Fibroblast of lung (primary cell): ENCODE results near the gene PLA1A. TPM values are rescaled to one million over a fixed set of nuclear protein-coding genes. Genes with fewer than 3 reads are reported as not detected.

Source experiments
- DNase-seq, 2 donors: peaks; one replicate each; pipeline versions ENCODE4 v3.0.0 to v3.0.0-alpha.2; 2010; ENCODE audit warnings: low read depth in 2 of 2
- H2AFZ ChIP-seq: 2 replicates; pipeline ENCODE4 v1.5.1; 2012; ENCODE audit warnings: low read length, control low read depth, inconsistent platforms
- H3K27ac ChIP-seq: 2 replicates; pipeline ENCODE4 v1.5.1; 2011; ENCODE audit warnings: low read length, control low read depth; ENCODE audit not compliant: insufficient read depth
- H3K27me3 ChIP-seq: 2 replicates; pipeline ENCODE4 v1.5.1; 2011; ENCODE audit warnings: mild to moderate bottlenecking, low read length; ENCODE audit not compliant: control insufficient read depth, insufficient read depth
- H3K36me3 ChIP-seq: 2 replicates; pipeline ENCODE4 v1.5.1; 2011; ENCODE audit warnings: low read length; ENCODE audit not compliant: control insufficient read depth, insufficient read depth
- H3K4me1 ChIP-seq: 2 replicates; pipeline ENCODE4 v1.5.1; 2011; ENCODE audit warnings: low read length; ENCODE audit not compliant: control insufficient read depth, insufficient read depth; ENCODE audit errors: extremely low read depth
- H3K4me2 ChIP-seq: 2 replicates; pipeline ENCODE4 v1.5.1; 2011; ENCODE audit warnings: low read length, control low read depth; ENCODE audit not compliant: insufficient read depth; ENCODE audit errors: extremely low read depth
- H3K4me3 ChIP-seq, 4 experiments: fragments of 200-600 bp in 1 of 4; sonication (generic) in 1 of 4; replicated peaks in 1 of 4; 2 replicates each; pipeline ENCODE4 v1.5.1; 2011 to 2016; ENCODE audit warnings: low read length in 4 of 4, low read depth in 3 of 4, mild to moderate bottlenecking in 3 of 4, control low read depth in 2 of 4, inconsistent platforms in 1 of 4, mixed read lengths in 1 of 4; ENCODE audit not compliant: insufficient read depth in 1 of 4; ENCODE audit errors: control extremely low read depth in 1 of 4
- H3K79me2 ChIP-seq: 2 replicates; pipeline ENCODE4 v1.5.1; 2012; ENCODE audit warnings: mild to moderate bottlenecking, low read length, inconsistent platforms; ENCODE audit not compliant: control insufficient read depth, insufficient read depth
- H3K9ac ChIP-seq: 2 replicates; pipeline ENCODE4 v1.5.1; 2011; ENCODE audit warnings: mild to moderate bottlenecking, low read length, control low read depth; ENCODE audit not compliant: insufficient read depth
- H3K9me3 ChIP-seq: 2 replicates; pipeline ENCODE4 v1.5.1; 2012; ENCODE audit warnings: low read depth, low read length; ENCODE audit not compliant: control insufficient read depth, insufficient read depth
- H4K20me1 ChIP-seq: 2 replicates; pipeline ENCODE4 v1.5.1; 2011; ENCODE audit warnings: low read length; ENCODE audit not compliant: control insufficient read depth, insufficient read depth; ENCODE audit errors: extremely low read depth
- CTCF ChIP-seq, 2 donors: IDR thresholded peaks in 1 of 2; conservative IDR thresholded peaks in 1 of 2; 1 replicate in 1 of 2; 2 replicates in 1 of 2; pipeline ENCODE4 v1.5.1; 2011 to 2012; ENCODE audit warnings: low read length in 2 of 2, control low read depth in 1 of 2, inconsistent platforms in 1 of 2, low read depth in 1 of 2, mild to moderate bottlenecking in 1 of 2
- EZH2 ChIP-seq: IDR thresholded peaks from 2 replicates; pipeline ENCODE4 v1.5.1; 2012; ENCODE audit warnings: low read length, control low read depth, mild to moderate bottlenecking; ENCODE audit errors: missing control alignments
- polyA plus RNA-seq, 2 donors: library from polyadenylated mRNA; depleted of rRNA in 1 of 2; stranded (reverse) in 1 of 2; unstranded in 1 of 2; fragments of >200 nt; gene quantifications; 2 replicates each; pipeline ENCODE4 v1.2.1, GENCODE V29; 2011 to 2012; ENCODE audit warnings: missing spikeins in 1 of 2
- total RNA-seq: library from RNA; depleted of rRNA; stranded (reverse); fragments of >200 nt; gene quantifications from 2 replicates; pipeline ENCODE4 v1.2.1, GENCODE V29; 2014

The PLA1A gene
- total and polyA plus RNA-seq, 2 donors (not counting 1 experiment from before 2014, with no cell fraction given): under 0.01 TPM; not detected in 1

DNA sequence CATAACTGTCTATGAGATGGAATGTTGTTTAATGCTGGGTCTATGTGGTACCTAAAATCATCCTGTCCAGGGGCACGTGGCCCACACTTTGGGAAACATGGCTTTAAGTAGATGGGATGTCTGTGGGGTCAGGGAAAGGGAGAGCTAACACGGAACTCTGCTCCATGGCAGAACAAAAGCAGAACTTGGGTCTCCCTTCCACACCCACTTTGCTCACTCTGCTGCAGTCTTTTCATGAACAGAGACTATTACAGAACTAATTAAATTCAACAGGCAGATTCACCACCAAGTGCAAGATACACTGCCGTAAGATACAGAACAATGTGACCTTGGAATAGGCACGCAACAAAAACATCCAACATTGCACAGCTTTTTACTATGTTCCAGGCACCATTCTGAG is 34.5 kb downstream of the PLA1A start:
- no peak overlapping the region for H3K27ac ChIP-seq

GRCh38 chr3:119632829-119633228 is 35.1 kb downstream of the PLA1A start:
- TF ChIP-seq CTCF (conservative IDR thresholded peaks at IDR 0.05 in 1 of 2, IDR thresholded peaks at IDR 0.05 in 1 of 2; ENCODE audit: low read depth in 1 of 2, low read length in 2 of 2): no peak
- TF ChIP-seq EZH2: no peak
- H3K27ac ChIP-seq: no peak overlapping the region

More for the DNA sequence above, 34.5 kb downstream of the PLA1A start:
- H3K4me2 ChIP-seq: no peak overlapping the region
- no peak overlapping the region for H2AFZ ChIP-seq
- no peaks in the 10 kb centered on the region for H3K79me2 ChIP-seq
- DNase-seq: no peak
- peaks cover 6% of the 10 kb centered on the region for H3K4me1 ChIP-seq
- H3K4me3 ChIP-seq: no peak overlapping the region
- no peaks in the 10 kb centered on the region for H4K20me1 ChIP-seq
- no peaks in the 10 kb centered on the region for H3K9me3 ChIP-seq
- no peaks in the 10 kb centered on the region for H3K36me3 ChIP-seq
- no peak overlapping the region for H3K9ac ChIP-seq
- no peak for TF ChIP-seq CTCF (conservative IDR thresholded peaks at IDR 0.05 in 1 of 2, IDR thresholded peaks at IDR 0.05 in 1 of 2; ENCODE audit: low read depth in 1 of 2, low read length in 2 of 2)
- TF ChIP-seq EZH2: no peak
- H3K27me3 ChIP-seq: no peaks in the 10 kb centered on the region

GRCh38 chr3:119635719-119636118 is 38.0 kb downstream of the PLA1A start:
- Histone ChIP-seq H3K27ac (no peak overlapping the region), H3K9me3 (no peaks in the 10 kb centered on the region)

More at GRCh38 chr3:119632829-119633228, 35.1 kb downstream of the PLA1A start:
- Histone ChIP-seq H3K79me2 (no peaks in the 10 kb centered on the region), H4K20me1 (no peaks in the 10 kb centered on the region), H3K36me3 (no peaks in the 10 kb centered on the region), H3K4me2 (no peak overlapping the region), H3K9ac (no peak overlapping the region), H3K27me3 (no peaks in the 10 kb centered on the region), H3K9me3 (no peaks in the 10 kb centered on the region), H3K4me1 (peaks cover 9% of the 10 kb centered on the region), H3K4me3 (no peak overlapping the region), H2AFZ (no peak overlapping the region)
- DNase-seq: no peak

More at GRCh38 chr3:119635719-119636118, 38.0 kb downstream of the PLA1A start:
- Histone ChIP-seq H3K4me1 (peaks cover 18% of the 10 kb centered on the region), H3K9ac (no peak overlapping the region), H3K27me3 (no peaks in the 10 kb centered on the region), H3K79me2 (no peaks in the 10 kb centered on the region), H3K4me2 (no peak overlapping the region), H3K4me3 (no peak overlapping the region), H2AFZ (no peak overlapping the region), H4K20me1 (no peaks in the 10 kb centered on the region), H3K36me3 (no peaks in the 10 kb centered on the region)
- TF ChIP-seq EZH2: no peak
- no peak for TF ChIP-seq CTCF (conservative IDR thresholded peaks at IDR 0.05 in 1 of 2, IDR thresholded peaks at IDR 0.05 in 1 of 2; ENCODE audit: low read depth in 1 of 2, low read length in 2 of 2)
- DNase-seq: no peak
